Psoas muscle (tissue), 8 donors: ENCODE results near the gene UPF1. TPM values are rescaled to one million over a fixed set of nuclear protein-coding genes. Genes with fewer than 3 reads are reported as not detected.

ENCODE experiments used
- ATAC-seq, 4 donors: fragments of 200-7000 bp; cut with Tn5 transposase; one replicate each; pipeline ENCODE4 v1.9.1; 2020; ENCODE audit warnings: moderate library complexity in 3 of 4, mild to moderate bottlenecking in 2 of 4
- DNase-seq, 2 donors: peaks; one replicate each; pipeline ENCODE4 v3.0.0-alpha.2; 2020
- H3K27ac ChIP-seq: fragments of 200-600 bp; one replicate; pipeline ENCODE4 v1.8.0; 2022
- H3K27me3 ChIP-seq, 3 donors: fragments of 200-600 bp in 1 of 3; one replicate each; pipeline versions ENCODE4 v1.6.1 to v1.8.0; 2013 to 2022; ENCODE audit warnings: low read length in 2 of 3, mild to moderate bottlenecking in 2 of 3, moderate library complexity in 1 of 3; ENCODE audit not compliant: insufficient read depth in 3 of 3
- H3K36me3 ChIP-seq, 2 donors: fragments of 200-600 bp in 1 of 2; one replicate each; pipeline versions ENCODE4 v1.6.1 to v1.8.0; 2013 to 2022; ENCODE audit warnings: low read depth in 1 of 2, mild to moderate bottlenecking in 1 of 2, moderate library complexity in 1 of 2; ENCODE audit not compliant: insufficient read depth in 1 of 2
- H3K4me1 ChIP-seq: fragments of 200-600 bp; one replicate; pipeline ENCODE4 v1.8.0; 2022
- H3K4me3 ChIP-seq: fragments of 200-600 bp; one replicate; pipeline ENCODE4 v1.8.0; 2022; ENCODE audit warnings: mild to moderate bottlenecking
- H3K9me3 ChIP-seq: fragments of 200-600 bp; one replicate; pipeline ENCODE4 v1.8.0; 2022
- CTCF ChIP-seq: fragments of 200-600 bp; IDR thresholded peaks from one replicate; pipeline ENCODE4 v1.8.0; 2022; ENCODE audit warnings: antibody characterized with exemption
- WGBS, 3 donors: extraction: QIAGEN DNeasy Blood & Tissue Kit; methylation state at CpG; one replicate each; pipeline versions ENCODE4 v1.1.6 to v1.1.7; 2013; 5-methylcytosine and 5-hydroxymethylcytosine counted together
- intact Hi-C, 2 donors: fragments of 100-400 bp; cut with DNase I; formaldehyde crosslinking; loops; one replicate each; pipeline versions ENCODE4 v1.11.0 to v1.14.2; 2022
- polyA plus RNA-seq, 3 donors: library from polyadenylated mRNA; stranded (reverse); fragments of 200-250 nt; gene quantifications; one replicate each; pipeline ENCODE4 v1.2.3, GENCODE V29; 2013
- total RNA-seq, 4 donors: library from RNA; stranded (reverse); fragmentation: NEBNext Ultra II Directional in 2 of 4; extraction: Animal tissue kit (Norgen Biotek cat#: 25700) in 2 of 4; gene quantifications; one replicate each; pipeline versions ENCODE4 v1.2.1 to v1.2.4, GENCODE V29; 2021 to 2023
- donor health status: healthy with polysubstance abuse.
- donor health status: DM: no; HTN: no; CAD: no; lungs with moderate emphysema.
- donor health status: Bipolar disorder and iron deficiency.
- donor health status: healthy.
- donor health status: DM: yes; HTN: yes; CAD: no.
- donor health status: DM: no; HTN: no; CAD: no.
- donor health status: DM: no; HTN: no; CAD: no.
- donor health status: DM: yes; HTN: yes; CAD: no.

Gene UPF1
- total and polyA plus RNA-seq, 7 donors: 15.6 to 45.0 (median 34.6) TPM

- Histone ChIP-seq H3K9me3 (no peaks in the 10 kb centered on the region), H3K27me3 (peaks cover 0 to 2% (median 0%) of the 10 kb centered on the region in 3 donors), H3K36me3 (peaks cover 9 to 41% of the 10 kb centered on the region in 2 donors), H3K4me1 (no peaks in the 10 kb centered on the region), H3K4me3 (no peak overlapping the region), H3K27ac (no peak overlapping the region)
- no peak for TF ChIP-seq CTCF
- peak in 1 of 2 donors; percentile 17 for DNase-seq
- intact Hi-C loops: no loop called here
- WGBS, 3 donors: 31 to 45% (median 32%) methylated on average over 32 to 62 of the region's 62 CpGs
- ATAC-seq: peak in 1 of 4 donors; percentile 1
These were observed 38.2 kb downstream of the UPF1 start for GRCh38 chr19:18869781-18870530.

- intact Hi-C loops: no loop called here
- 55 to 73% (median 63%) methylated on average over 13 to 25 of the region's 25 CpGs for WGBS, 3 donors
- DNase-seq (peak in 1 of 2 donors; percentile 13), ATAC-seq (peak in 1 of 4 donors; percentile 2)
- H3K36me3 ChIP-seq: peaks cover 5 to 34% of the 10 kb centered on the region in 2 donors
- H3K4me3 ChIP-seq: no peak overlapping the region
- no peak overlapping the region for H3K27ac ChIP-seq
- no peaks in the 10 kb centered on the region for H3K4me1 ChIP-seq
- peaks cover 0 to 2% (median 0%) of the 10 kb centered on the region in 3 donors for H3K27me3 ChIP-seq
- TF ChIP-seq CTCF: no peak
- no peaks in the 10 kb centered on the region for H3K9me3 ChIP-seq
These were observed 38.9 kb downstream of the UPF1 start for GRCh38 chr19:18870531-18871172.

GRCh38 chr19:18871543-18871942, 39.8 kb downstream of the UPF1 start:
- peaks cover 0 to 25% of the 10 kb centered on the region in 2 donors for H3K36me3 ChIP-seq
- H3K4me3 ChIP-seq: no peak overlapping the region
- no peak overlapping the region for H3K27ac ChIP-seq
- no peaks in the 10 kb centered on the region for H3K9me3 ChIP-seq
- DNase-seq: no peak
- H3K27me3 ChIP-seq: peaks cover 0 to 2% (median 0%) of the 10 kb centered on the region in 3 donors
- intact Hi-C loops: no loop called here
- 76 to 90% (median 82%) methylated on average over 7 of the region's 7 CpGs for WGBS, 3 donors
- no peak for TF ChIP-seq CTCF
- no peaks in the 10 kb centered on the region for H3K4me1 ChIP-seq
- ATAC-seq: no peak

- Histone ChIP-seq H3K4me1 (no peaks in the 10 kb centered on the region), H3K4me3 (no peak overlapping the region), H3K27me3 (no peaks in the 10 kb centered on the region), H3K9me3 (no peaks in the 10 kb centered on the region), H3K27ac (no peak overlapping the region), H3K36me3 (peaks cover 0 to 20% of the 10 kb centered on the region in 2 donors)
- DNase-seq: no peak
- no peak for TF ChIP-seq CTCF
- intact Hi-C loops: no loop called here
- 83 to 89% (median 84%) methylated on average over 5 of the region's 5 CpGs for WGBS, 3 donors
- ATAC-seq: no peak
These were observed 44.0 kb downstream of the UPF1 start for GRCh38 chr19:18875726-18876125.
